HUES6 (cell line): ENCODE results near the gene VPS41.
"Not testable (repeated sequence)": the region's sequence is repeated elsewhere in the genome, so short reads cannot be mapped to it uniquely, and the experiment has no call there.

ENCODE experiments used
- H3K27ac ChIP-seq: 2 replicates; pipeline ENCODE4 v1.7.0; 2013; ENCODE audit warnings: low read depth, mild to moderate bottlenecking, low read length, inconsistent platforms
- H3K27me3 ChIP-seq: 2 replicates; pipeline ENCODE4 v1.6.1; 2013; ENCODE audit warnings: low read length; ENCODE audit not compliant: control insufficient read depth, insufficient read depth
- H3K36me3 ChIP-seq: 2 replicates; pipeline ENCODE4 v1.6.1; 2013; ENCODE audit warnings: low read length; ENCODE audit not compliant: control insufficient read depth, insufficient read depth
- H3K4me1 ChIP-seq: 2 replicates; pipeline ENCODE4 v1.6.1; 2013; ENCODE audit warnings: low read length; ENCODE audit not compliant: control insufficient read depth, insufficient read depth
- H3K4me3 ChIP-seq: 2 replicates; pipeline ENCODE4 v1.5.1; 2013; ENCODE audit warnings: low read depth, low read length
- H3K9ac ChIP-seq: one replicate; pipeline ENCODE4 v1.6.1; 2013; ENCODE audit warnings: mild to moderate bottlenecking, low read length
- H3K9me3 ChIP-seq: 2 replicates; pipeline ENCODE4 v1.6.1; 2013; ENCODE audit warnings: low read depth, low read length; ENCODE audit not compliant: control insufficient read depth, insufficient read depth

VPS41 gene

GRCh38 chr7:38855386-38855785 is 53.6 kb downstream of the VPS41 start:
- Histone ChIP-seq H3K4me3 (no peak overlapping the region), H3K27ac (no peak overlapping the region), H3K9me3 (no peaks in the 10 kb centered on the region), H3K36me3 (no peaks in the 10 kb centered on the region), H3K4me1 (peaks cover 5% of the 10 kb centered on the region; the same call in 1 of the 2 replicates), H3K9ac (no peak overlapping the region), H3K27me3 (no peaks in the 10 kb centered on the region)

- not testable (repeated sequence) for H3K4me3 ChIP-seq, H3K4me1 ChIP-seq, H3K9me3 ChIP-seq, H3K27me3 ChIP-seq, H3K27ac ChIP-seq, H3K9ac ChIP-seq, H3K36me3 ChIP-seq
Observed at GRCh38 chr7:38854947-38855346, 54.0 kb downstream of the VPS41 start.

- Histone ChIP-seq H3K4me1 (peaks cover 9% of the 10 kb centered on the region), H3K9ac (no peak overlapping the region), H3K4me3 (no peak overlapping the region), H3K27ac (no peak overlapping the region), H3K27me3 (no peaks in the 10 kb centered on the region), H3K36me3 (peaks cover 3% of the 10 kb centered on the region; the same call in 1 of the 2 replicates), H3K9me3 (no peaks in the 10 kb centered on the region)
Observed at GRCh38 chr7:38851321-38851720, 57.7 kb downstream of the VPS41 start.

- peaks cover 9% of the 10 kb centered on the region for H3K4me1 ChIP-seq
- no peak overlapping the region for H3K9ac ChIP-seq
- peaks cover 3% of the 10 kb centered on the region; the same call in 1 of the 2 replicates for H3K36me3 ChIP-seq
- no peaks in the 10 kb centered on the region for H3K27me3 ChIP-seq
- H3K4me3 ChIP-seq: no peak overlapping the region
- H3K9me3 ChIP-seq: no peaks in the 10 kb centered on the region
- no peak overlapping the region for H3K27ac ChIP-seq
Observed at GRCh38 chr7:38846280-38846679, 62.7 kb downstream of the VPS41 start.

- Histone ChIP-seq H3K9ac (no peak overlapping the region), H3K4me3 (no peak overlapping the region), H3K9me3 (no peaks in the 10 kb centered on the region), H3K36me3 (peaks cover 3% of the 10 kb centered on the region; the same call in 1 of the 2 replicates), H3K27ac (no peak overlapping the region), H3K27me3 (no peaks in the 10 kb centered on the region), H3K4me1 (peaks cover 9% of the 10 kb centered on the region)
Observed at GRCh38 chr7:38844952-38845563, 63.9 kb downstream of the VPS41 start.

- H3K9ac ChIP-seq: no peak overlapping the region
Observed at GRCh38 chr7:38842746-38843145, 66.2 kb downstream of the VPS41 start.

GRCh38 chr7:38840736-38841460 is 68.1 kb downstream of the VPS41 start:
- Histone ChIP-seq H3K9me3 (no peaks in the 10 kb centered on the region), H3K9ac (no peak overlapping the region), H3K27me3 (no peaks in the 10 kb centered on the region), H3K4me1 (no peaks in the 10 kb centered on the region), H3K36me3 (no peaks in the 10 kb centered on the region), H3K27ac (no peak overlapping the region), H3K4me3 (no peak overlapping the region)

More at GRCh38 chr7:38842746-38843145, 66.2 kb downstream of the VPS41 start:
- H3K27ac ChIP-seq: no peak overlapping the region
- H3K4me3 ChIP-seq: no peak overlapping the region
- H3K9me3 ChIP-seq: no peaks in the 10 kb centered on the region
- H3K27me3 ChIP-seq: no peaks in the 10 kb centered on the region
- H3K36me3 ChIP-seq: no peaks in the 10 kb centered on the region
- peaks cover 9% of the 10 kb centered on the region for H3K4me1 ChIP-seq

GRCh38 chr7:38839851-38840250 is 69.1 kb downstream of the VPS41 start:
- Histone ChIP-seq H3K36me3 (no peaks in the 10 kb centered on the region), H3K27ac (no peak overlapping the region), H3K27me3 (no peaks in the 10 kb centered on the region), H3K9me3 (no peaks in the 10 kb centered on the region), H3K4me1 (no peaks in the 10 kb centered on the region), H3K4me3 (no peak overlapping the region), H3K9ac (no peak overlapping the region)

- Histone ChIP-seq H3K4me1 (no peaks in the 10 kb centered on the region), H3K27me3 (no peaks in the 10 kb centered on the region), H3K36me3 (no peaks in the 10 kb centered on the region), H3K9me3 (no peaks in the 10 kb centered on the region), H3K9ac (no peak overlapping the region), H3K4me3 (no peak overlapping the region), H3K27ac (no peak overlapping the region)
Observed at GRCh38 chr7:38838725-38839385, 70.1 kb downstream of the VPS41 start.

GRCh38 chr7:38834357-38834756 is 74.6 kb downstream of the VPS41 start:
- Histone ChIP-seq H3K4me3 (no peak overlapping the region), H3K9ac (no peak overlapping the region), H3K4me1 (peaks cover 3% of the 10 kb centered on the region; the same call in 1 of the 2 replicates), H3K36me3 (no peaks in the 10 kb centered on the region), H3K9me3 (no peaks in the 10 kb centered on the region), H3K27ac (no peak overlapping the region), H3K27me3 (no peaks in the 10 kb centered on the region)

- Histone ChIP-seq H3K27ac (no peak overlapping the region), H3K36me3 (no peaks in the 10 kb centered on the region), H3K9me3 (no peaks in the 10 kb centered on the region), H3K27me3 (no peaks in the 10 kb centered on the region), H3K4me1 (peaks cover 3% of the 10 kb centered on the region; the same call in 1 of the 2 replicates), H3K4me3 (no peak overlapping the region), H3K9ac (no peak overlapping the region)
Observed at GRCh38 chr7:38833329-38833728, 75.7 kb downstream of the VPS41 start.
